GM23338 (cell line): ENCODE data around the gene SOAT1. TPM values are rescaled to one million over a fixed set of nuclear protein-coding genes. Genes with fewer than 3 reads are reported as not detected.

ENCODE experiments used
- ATAC-seq: fragments of 200-7000 bp; cut with Tn5 transposase; 3 replicates; pipeline ENCODE4 v1.9.1; 2020
- DNase-seq: peaks from one replicate; pipeline ENCODE4 v3.0.0-alpha.2; 2015; ENCODE audit warnings: low spot score
- H2AFZ ChIP-seq: fragments of 200-600 bp; sonication (generic); 2 replicates; pipeline ENCODE4 v1.8.0; 2016; ENCODE audit warnings: antibody characterized with exemption, mild to moderate bottlenecking, moderate library complexity
- H3F3A ChIP-seq: fragments of 200-600 bp; sonication (generic); replicated peaks from 2 replicates; pipeline ENCODE4 v1.8.0; 2017; ENCODE audit warnings: antibody characterized with exemption, mixed run types, low read depth
- H3K27ac ChIP-seq: fragments of 200-600 bp; sonication (generic); 2 replicates; pipeline ENCODE4 v1.6.1; 2016; ENCODE audit warnings: low read depth
- H3K27me3 ChIP-seq: fragments of 200-600 bp; sonication (generic); 2 replicates; pipeline ENCODE4 v1.8.0; 2016; ENCODE audit warnings: mild to moderate bottlenecking, mixed run types, moderate library complexity; ENCODE audit not compliant: insufficient read depth
- H3K36me3 ChIP-seq: fragments of 200-600 bp; sonication (generic); 2 replicates; pipeline ENCODE4 v1.8.0; 2016; ENCODE audit warnings: mild to moderate bottlenecking; ENCODE audit not compliant: insufficient read depth
- H3K4me1 ChIP-seq: fragments of 200-600 bp; sonication (generic); 2 replicates; pipeline ENCODE4 v1.8.0; 2016; ENCODE audit warnings: mild to moderate bottlenecking, moderate library complexity; ENCODE audit not compliant: insufficient read depth
- H3K4me2 ChIP-seq: fragments of 200-600 bp; sonication (generic); 2 replicates; pipeline ENCODE4 v1.7.1; 2017; ENCODE audit warnings: mixed run types
- H3K4me3 ChIP-seq: fragments of 200-600 bp; sonication (generic); 2 replicates; pipeline ENCODE4 v1.6.1; 2016; ENCODE audit warnings: mixed run types
- H3K79me2 ChIP-seq: fragments of 200-600 bp; sonication (generic); replicated peaks from 2 replicates; pipeline ENCODE4 v1.8.0; 2017; ENCODE audit warnings: mild to moderate bottlenecking; ENCODE audit not compliant: insufficient read depth
- H3K9me2 ChIP-seq: fragments of 200-600 bp; sonication (generic); 2 replicates; pipeline ENCODE4 v1.8.0; 2017; ENCODE audit not compliant: insufficient read depth
- H4K20me1 ChIP-seq: fragments of 200-600 bp; sonication (generic); replicated peaks from 2 replicates; pipeline ENCODE4 v1.8.0; 2017; ENCODE audit warnings: mild to moderate bottlenecking; ENCODE audit not compliant: insufficient read depth
- H3K27ac Mint-ChIP-seq: 2 replicates; pipeline ENCODE4 v1.8.0; 2020; ENCODE audit warnings: inconsistent platforms, mild to moderate bottlenecking, moderate library complexity, mixed read lengths
- H3K27me3 Mint-ChIP-seq: 3 replicates; pipeline ENCODE4 v1.8.0; 2022; ENCODE audit warnings: low read depth, mild to moderate bottlenecking, moderate library complexity, mixed read lengths, inconsistent platforms; ENCODE audit not compliant: insufficient read depth, poor library complexity
- H3K36me3 Mint-ChIP-seq: 3 replicates; pipeline ENCODE4 v1.8.0; 2021; ENCODE audit warnings: low read depth, mild to moderate bottlenecking, inconsistent platforms, moderate library complexity, mixed read lengths
- H3K4me1 Mint-ChIP-seq: 3 replicates; pipeline ENCODE4 v1.8.0; 2020; ENCODE audit warnings: mild to moderate bottlenecking, inconsistent platforms, mixed read lengths
- H3K4me3 Mint-ChIP-seq: 3 replicates; pipeline ENCODE4 v1.8.0; 2021; ENCODE audit warnings: moderate library complexity, mild to moderate bottlenecking, inconsistent platforms, mixed read lengths
- H3K9me3 Mint-ChIP-seq: 3 replicates; pipeline ENCODE4 v1.8.0; 2020; ENCODE audit warnings: moderate library complexity, mild to moderate bottlenecking, inconsistent platforms, mixed read lengths
- CREB1 ChIP-seq: fragments of 250-450 bp; sonication (Bioruptor Pico); IDR thresholded peaks from 2 replicates; pipeline ENCODE4 v1.5.0; 2020; ENCODE audit warnings: low read depth, mild to moderate bottlenecking, moderate library complexity
- CTCF ChIP-seq, 2 experiments: fragments of 200-600 bp in 1 of 2; sonication (generic) in 1 of 2; conservative IDR thresholded peaks; 2 replicates each; pipeline versions ENCODE4 v1.5.1 to v1.6.1; 2016 to 2017; ENCODE audit warnings: antibody characterized with exemption in 2 of 2, low read depth in 2 of 2, mild to moderate bottlenecking in 2 of 2, moderate library complexity in 1 of 2
- EZH2 ChIP-seq: fragments of 200-600 bp; sonication (generic); IDR thresholded peaks from one replicate; pipeline ENCODE4 v1.8.0; 2017; ENCODE audit warnings: antibody characterized with exemption, mild to moderate bottlenecking, low read depth; ENCODE audit not compliant: unreplicated experiment
- EZH2phosphoT487 ChIP-seq: fragments of 200-600 bp; sonication (generic); IDR thresholded peaks from one replicate; pipeline ENCODE4 v1.8.1; 2018; ENCODE audit warnings: antibody characterized with exemption; ENCODE audit not compliant: unreplicated experiment
- JUNB ChIP-seq: IDR thresholded peaks from one replicate; pipeline ENCODE4 v1.6.1; 2016; ENCODE audit warnings: antibody characterized with exemption; ENCODE audit not compliant: unreplicated experiment
- STAT1 ChIP-seq: IDR thresholded peaks from one replicate; pipeline ENCODE4 v1.6.1; 2016; ENCODE audit warnings: antibody characterized with exemption; ENCODE audit not compliant: unreplicated experiment
- ZNF114 ChIP-seq: fragments of 250-450 bp; sonication (Bioruptor Pico); IDR thresholded peaks from 2 replicates; pipeline ENCODE4 v1.5.0; 2020; ENCODE audit warnings: mild to moderate bottlenecking, moderate library complexity
- ZNF331 ChIP-seq: fragments of 250-450 bp; sonication (Bioruptor Pico); IDR thresholded peaks from 2 replicates; pipeline ENCODE4 v1.5.0; 2020; ENCODE audit warnings: low read depth, mild to moderate bottlenecking, moderate library complexity
- ZNF462 ChIP-seq: fragments of 250-450 bp; sonication (Bioruptor Pico); IDR thresholded peaks from 2 replicates; pipeline ENCODE4 v1.5.0; 2020; ENCODE audit warnings: mild to moderate bottlenecking, moderate library complexity
- polyA plus RNA-seq: library from polyadenylated mRNA; unstranded; fragments of >200 nt; fragmentation: Nextera tagmentation; extraction: Ambion mirVana; gene quantifications from 2 replicates; pipeline ENCODE4 v1.2.1, GENCODE V29; 2016
- total RNA-seq: library from RNA; depleted of rRNA; stranded (reverse); fragments of >200 nt; shearing (Covaris generic); gene quantifications from 2 replicates; pipeline ENCODE4 v1.2.3, GENCODE V29; 2014
- TF ChIP-seq, protein P1 (sequence below): IDR thresholded peaks from one replicate; pipeline ENCODE4 v1.6.1; 2018; ENCODE audit warnings: antibody characterized with exemption; ENCODE audit not compliant: unreplicated experiment
- TF ChIP-seq, protein P2 (sequence below): IDR thresholded peaks from 2 replicates; pipeline ENCODE4 v1.6.1; 2016; ENCODE audit warnings: antibody characterized with exemption

The SOAT1 gene
- total and polyA plus RNA-seq, 2 experiments from 2014 or later, result 1.3 to 2.6 TPM

DNA sequence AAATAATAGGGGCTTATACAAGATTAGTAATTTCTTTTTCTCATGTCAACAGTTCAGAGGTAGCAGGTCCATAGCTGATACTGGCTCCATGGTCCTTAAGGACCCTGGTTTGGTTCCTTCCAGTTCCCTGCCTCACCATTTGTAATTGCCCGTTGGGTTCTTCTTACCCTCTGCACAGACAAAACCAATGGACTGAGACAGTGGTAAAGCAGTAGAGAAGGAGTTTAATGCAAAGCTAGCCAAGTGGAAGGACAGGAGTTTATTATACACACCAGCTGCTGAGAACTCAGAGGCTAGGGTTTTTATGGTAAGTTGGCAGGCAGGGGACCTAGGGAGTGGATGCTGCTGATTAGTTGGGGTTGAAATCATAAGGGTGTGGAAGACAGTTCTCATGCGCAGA, 36.3 kb downstream of the SOAT1 start:
- no peaks in the 10 kb centered on the region for H3K79me2 ChIP-seq
- H3K4me3 ChIP-seq, result no peak overlapping the region
- H3F3A ChIP-seq, result no peaks in the 10 kb centered on the region
- Mint-ChIP-seq H3K36me3 (no peaks in the 10 kb centered on the region; the same call in 2 of the 3 replicates), H3K4me3 (no peak overlapping the region), H3K27me3 (peaks cover 2% of the 10 kb centered on the region), H3K4me1 (peaks cover 10% of the 10 kb centered on the region), H3K27ac (no peak overlapping the region), H3K9me3 (0 out of 3 replicates have a peak, but pooled peaks cover 4% of the 10 kb centered on the region)
- DNase-seq (no peak), ATAC-seq (no peak)
- H2AFZ ChIP-seq, result no peak overlapping the region
- H3K27ac ChIP-seq, result no peak overlapping the region
- H3K4me2 ChIP-seq, result no peak overlapping the region
- H3K36me3 ChIP-seq, result no peaks in the 10 kb centered on the region
- no peaks in the 10 kb centered on the region for H4K20me1 ChIP-seq
- no peaks in the 10 kb centered on the region for H3K27me3 ChIP-seq
- TF ChIP-seq, protein P1, sequence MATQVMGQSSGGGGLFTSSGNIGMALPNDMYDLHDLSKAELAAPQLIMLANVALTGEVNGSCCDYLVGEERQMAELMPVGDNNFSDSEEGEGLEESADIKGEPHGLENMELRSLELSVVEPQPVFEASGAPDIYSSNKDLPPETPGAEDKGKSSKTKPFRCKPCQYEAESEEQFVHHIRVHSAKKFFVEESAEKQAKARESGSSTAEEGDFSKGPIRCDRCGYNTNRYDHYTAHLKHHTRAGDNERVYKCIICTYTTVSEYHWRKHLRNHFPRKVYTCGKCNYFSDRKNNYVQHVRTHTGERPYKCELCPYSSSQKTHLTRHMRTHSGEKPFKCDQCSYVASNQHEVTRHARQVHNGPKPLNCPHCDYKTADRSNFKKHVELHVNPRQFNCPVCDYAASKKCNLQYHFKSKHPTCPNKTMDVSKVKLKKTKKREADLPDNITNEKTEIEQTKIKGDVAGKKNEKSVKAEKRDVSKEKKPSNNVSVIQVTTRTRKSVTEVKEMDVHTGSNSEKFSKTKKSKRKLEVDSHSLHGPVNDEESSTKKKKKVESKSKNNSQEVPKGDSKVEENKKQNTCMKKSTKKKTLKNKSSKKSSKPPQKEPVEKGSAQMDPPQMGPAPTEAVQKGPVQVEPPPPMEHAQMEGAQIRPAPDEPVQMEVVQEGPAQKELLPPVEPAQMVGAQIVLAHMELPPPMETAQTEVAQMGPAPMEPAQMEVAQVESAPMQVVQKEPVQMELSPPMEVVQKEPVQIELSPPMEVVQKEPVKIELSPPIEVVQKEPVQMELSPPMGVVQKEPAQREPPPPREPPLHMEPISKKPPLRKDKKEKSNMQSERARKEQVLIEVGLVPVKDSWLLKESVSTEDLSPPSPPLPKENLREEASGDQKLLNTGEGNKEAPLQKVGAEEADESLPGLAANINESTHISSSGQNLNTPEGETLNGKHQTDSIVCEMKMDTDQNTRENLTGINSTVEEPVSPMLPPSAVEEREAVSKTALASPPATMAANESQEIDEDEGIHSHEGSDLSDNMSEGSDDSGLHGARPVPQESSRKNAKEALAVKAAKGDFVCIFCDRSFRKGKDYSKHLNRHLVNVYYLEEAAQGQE, result no peak
- no peak for TF ChIP-seq ZNF114
- TF ChIP-seq STAT1, result no peak
- TF ChIP-seq EZH2phosphoT487, result no peak
- TF ChIP-seq, protein P2, sequence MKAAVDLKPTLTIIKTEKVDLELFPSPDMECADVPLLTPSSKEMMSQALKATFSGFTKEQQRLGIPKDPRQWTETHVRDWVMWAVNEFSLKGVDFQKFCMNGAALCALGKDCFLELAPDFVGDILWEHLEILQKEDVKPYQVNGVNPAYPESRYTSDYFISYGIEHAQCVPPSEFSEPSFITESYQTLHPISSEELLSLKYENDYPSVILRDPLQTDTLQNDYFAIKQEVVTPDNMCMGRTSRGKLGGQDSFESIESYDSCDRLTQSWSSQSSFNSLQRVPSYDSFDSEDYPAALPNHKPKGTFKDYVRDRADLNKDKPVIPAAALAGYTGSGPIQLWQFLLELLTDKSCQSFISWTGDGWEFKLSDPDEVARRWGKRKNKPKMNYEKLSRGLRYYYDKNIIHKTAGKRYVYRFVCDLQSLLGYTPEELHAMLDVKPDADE, result no peak
- no peak for TF ChIP-seq JUNB
- no peak for TF ChIP-seq CREB1
- TF ChIP-seq EZH2, result no peak
- TF ChIP-seq ZNF331 (CRISPR knock-in tag), result no peak
- no peak for TF ChIP-seq ZNF462 (CRISPR knock-in tag)
- no peak for TF ChIP-seq CTCF (conservative IDR thresholded peaks at IDR 0.05; ENCODE audit: low read depth in 2 of 2)
- H3K9me2 ChIP-seq, result no peaks in the 10 kb centered on the region
- peaks cover 11% of the 10 kb centered on the region for H3K4me1 ChIP-seq
